Measurements from ENCODE around the gene LEKR1.
"Not testable (repeated sequence)": the region's sequence is repeated elsewhere in the genome, so short reads cannot be mapped to it uniquely, and the experiment has no call there.

The LEKR1 gene

GRCh38 chr3:156808025-156808424 is 18.1 kb upstream of the LEKR1 start:
- peak; percentile 42 for DNase-seq

GRCh38 chr3:156811089-156811862 is 14.9 kb upstream of the LEKR1 start:
- DNase-seq, result peak; percentile 87

- DNase-seq, result no peak
Observed at GRCh38 chr3:156812521-156813335, 13.4 kb upstream of the LEKR1 start.

GRCh38 chr3:156814295-156814694 is 11.9 kb upstream of the LEKR1 start:
- DNase-seq, result no peak

- peak; percentile 67 for DNase-seq
Observed at GRCh38 chr3:156816091-156816793, 9.9 kb upstream of the LEKR1 start.

- peak; percentile 82 for DNase-seq
Observed at GRCh38 chr3:156816794-156817645, 9.1 kb upstream of the LEKR1 start.

- DNase-seq, result no peak
Observed at GRCh38 chr3:156817646-156818272, 8.4 kb upstream of the LEKR1 start.

- no peak for DNase-seq
Observed at GRCh38 chr3:156818273-156818651, 7.9 kb upstream of the LEKR1 start.

GRCh38 chr3:156818890-156819289 is 7.3 kb upstream of the LEKR1 start:
- peak; percentile 95 for DNase-seq

- DNase-seq, result peak; percentile 53
Observed at GRCh38 chr3:156819842-156820691, 6.1 kb upstream of the LEKR1 start.

GRCh38 chr3:156820692-156821080 is 5.5 kb upstream of the LEKR1 start:
- no peak for DNase-seq

GRCh38 chr3:156822626-156823260 is 3.4 kb upstream of the LEKR1 start:
- DNase-seq, result not testable (repeated sequence)

- DNase-seq, result no peak
Observed at GRCh38 chr3:156825795-156826143, 384 bp upstream of the LEKR1 start.

- no peak for DNase-seq
Observed at GRCh38 chr3:156826896-156827882, 1.0 kb downstream of the LEKR1 start.

- DNase-seq, result no peak
Observed at GRCh38 chr3:156831006-156831405, 4.9 kb downstream of the LEKR1 start.

- DNase-seq, result no peak
Observed at GRCh38 chr3:156834435-156834834, 8.3 kb downstream of the LEKR1 start.

- DNase-seq, result no peak
Observed at GRCh38 chr3:156834962-156835535, 8.9 kb downstream of the LEKR1 start.

GRCh38 chr3:156836701-156837100 is 10.5 kb downstream of the LEKR1 start:
- DNase-seq, result no peak

- DNase-seq, result peak; percentile 48
Observed at GRCh38 chr3:156837115-156837514, 11.0 kb downstream of the LEKR1 start.

All from fibroblast of skin of abdomen (primary cell).